Stimulated activated CD8-positive, alpha-beta memory T cell treated with anti-CD3 and anti-CD28 coated beads, Interleukin-4, amount 100 ng/mL, for 48 hours (primary cell): Measurements from ENCODE around the gene HRH3.

ENCODE experiments used
- DNase-seq: peaks from one replicate; pipeline ENCODE4 v3.0.0-alpha.2; 2020

Gene HRH3

GRCh38 chr20:62215020-62215990 is 4.8 kb downstream of the HRH3 start:
- no peak for DNase-seq

DNA sequence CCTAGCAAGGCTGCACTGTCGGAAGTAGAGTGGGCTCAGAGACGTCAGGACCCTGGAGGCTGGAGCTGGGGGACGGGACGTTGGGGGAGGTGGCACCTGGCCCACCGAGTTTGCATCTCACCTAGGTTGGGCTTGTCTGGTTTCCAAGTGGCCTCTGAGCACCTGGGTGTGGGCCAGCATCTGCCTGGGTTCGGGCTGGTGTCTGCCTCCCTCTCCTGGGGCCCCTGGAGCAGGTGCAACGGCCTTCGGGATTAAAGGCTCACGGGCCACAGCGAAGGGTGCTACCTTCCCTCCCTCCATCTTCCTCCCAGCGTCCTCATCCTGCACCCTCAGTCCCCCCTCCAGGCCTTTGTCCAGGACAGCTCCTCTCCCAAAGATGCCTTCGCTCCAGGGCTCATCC is 6.0 kb downstream of the HRH3 start:
- no peak for DNase-seq

DNA sequence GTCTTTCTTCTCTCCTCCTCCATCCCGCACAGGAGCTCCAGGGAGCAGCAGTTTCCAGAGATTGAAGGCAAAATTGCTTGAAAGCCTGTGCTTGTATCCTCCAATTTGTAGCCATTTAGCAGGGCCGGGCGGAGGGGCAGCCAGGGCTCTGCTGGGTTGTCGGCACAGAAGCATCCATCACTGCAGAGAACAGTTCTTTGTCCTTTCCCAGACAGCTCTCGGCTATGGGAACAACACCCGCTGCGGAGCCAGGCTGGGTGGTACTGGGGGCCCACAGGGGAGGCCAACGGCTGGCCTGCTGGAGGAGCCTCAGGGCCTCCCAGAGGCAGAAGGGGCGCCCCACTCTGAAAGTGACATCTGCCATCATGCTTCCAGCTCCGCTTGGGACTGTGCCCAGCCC is 7.8 kb downstream of the HRH3 start:
- no peak for DNase-seq

DNA sequence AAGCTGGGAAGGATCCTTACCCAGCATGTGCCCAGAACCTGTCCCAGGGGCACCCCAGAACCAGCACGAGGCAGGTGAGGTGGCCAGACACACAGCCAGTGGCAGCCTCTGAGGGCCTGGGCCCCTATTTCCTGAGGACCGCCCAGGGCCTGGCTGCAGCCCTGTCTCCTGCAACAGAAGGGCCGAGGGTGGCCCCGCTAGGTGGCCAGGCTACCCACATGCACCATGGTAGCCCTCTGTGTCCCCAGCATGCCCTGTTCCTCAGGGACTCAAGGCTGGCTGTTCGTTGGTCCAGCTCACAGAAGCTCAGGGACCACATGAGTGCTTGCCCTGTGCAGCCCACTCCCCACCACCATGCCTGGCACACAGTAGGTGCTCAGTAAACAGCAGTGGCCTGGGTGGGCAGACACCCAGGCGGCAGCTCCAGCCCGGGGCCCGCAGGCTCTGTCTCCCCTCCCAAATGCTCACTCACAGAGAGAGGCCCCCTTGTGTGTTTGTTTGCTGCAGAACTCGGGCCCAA is 8.2 kb downstream of the HRH3 start:
- DNase-seq = no peak

- no peak for DNase-seq
These were observed 8.9 kb downstream of the HRH3 start for GRCh38 chr20:62211216-62211615.

DNA sequence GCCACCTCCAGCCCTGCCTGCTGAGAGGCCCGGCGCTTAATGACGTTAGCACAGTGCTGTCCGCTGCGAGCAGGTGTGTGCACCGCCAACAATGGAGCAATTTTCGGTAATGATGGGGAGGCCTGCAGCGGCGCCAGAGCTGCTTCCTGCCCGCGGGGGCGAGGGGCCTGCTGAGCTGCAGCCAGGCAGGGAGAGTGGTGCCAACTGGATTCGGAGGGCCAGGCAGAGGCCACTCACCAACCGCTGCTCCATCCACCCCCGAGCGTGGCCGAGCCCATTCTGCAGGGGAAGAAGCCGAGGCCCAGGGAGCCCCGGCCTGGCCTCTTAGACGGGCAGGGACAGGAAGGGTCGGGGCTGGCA is 9.6 kb downstream of the HRH3 start:
- DNase-seq = no peak

DNA sequence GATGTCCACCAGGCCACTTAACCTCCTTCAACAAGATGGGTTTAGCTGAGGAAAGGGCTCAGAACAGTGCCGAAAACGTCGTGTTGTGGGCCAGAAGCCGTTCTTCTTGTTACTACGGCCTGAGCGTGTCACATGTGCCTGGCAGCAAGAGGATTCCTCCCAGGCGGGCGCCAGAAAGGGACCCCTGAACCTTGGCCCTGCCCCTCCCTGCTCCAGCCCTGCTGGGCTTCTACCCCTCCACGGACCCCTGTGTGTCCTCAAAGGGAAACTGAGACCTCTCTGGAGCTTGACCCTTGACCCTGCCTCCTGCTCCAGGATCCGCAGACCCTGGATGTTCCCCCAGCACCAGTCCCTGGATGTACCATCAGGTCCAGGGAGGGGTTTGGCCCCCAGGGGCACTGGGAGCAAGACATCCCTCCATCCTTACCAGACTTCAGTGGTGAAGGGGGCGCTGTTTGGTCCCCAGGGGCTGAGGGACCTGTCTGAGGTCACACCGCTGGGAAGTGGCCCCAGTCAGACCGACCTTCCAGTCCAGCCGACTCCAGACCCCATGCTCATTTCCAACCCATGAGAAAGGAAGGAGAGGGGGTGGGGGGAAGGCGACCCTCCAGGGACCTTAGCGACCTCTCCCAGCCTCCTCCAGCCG is 10.1 kb downstream of the HRH3 start:
- DNase-seq = no peak

GRCh38 chr20:62208795-62209755 is 11.0 kb downstream of the HRH3 start:
- DNase-seq = no peak

DNA sequence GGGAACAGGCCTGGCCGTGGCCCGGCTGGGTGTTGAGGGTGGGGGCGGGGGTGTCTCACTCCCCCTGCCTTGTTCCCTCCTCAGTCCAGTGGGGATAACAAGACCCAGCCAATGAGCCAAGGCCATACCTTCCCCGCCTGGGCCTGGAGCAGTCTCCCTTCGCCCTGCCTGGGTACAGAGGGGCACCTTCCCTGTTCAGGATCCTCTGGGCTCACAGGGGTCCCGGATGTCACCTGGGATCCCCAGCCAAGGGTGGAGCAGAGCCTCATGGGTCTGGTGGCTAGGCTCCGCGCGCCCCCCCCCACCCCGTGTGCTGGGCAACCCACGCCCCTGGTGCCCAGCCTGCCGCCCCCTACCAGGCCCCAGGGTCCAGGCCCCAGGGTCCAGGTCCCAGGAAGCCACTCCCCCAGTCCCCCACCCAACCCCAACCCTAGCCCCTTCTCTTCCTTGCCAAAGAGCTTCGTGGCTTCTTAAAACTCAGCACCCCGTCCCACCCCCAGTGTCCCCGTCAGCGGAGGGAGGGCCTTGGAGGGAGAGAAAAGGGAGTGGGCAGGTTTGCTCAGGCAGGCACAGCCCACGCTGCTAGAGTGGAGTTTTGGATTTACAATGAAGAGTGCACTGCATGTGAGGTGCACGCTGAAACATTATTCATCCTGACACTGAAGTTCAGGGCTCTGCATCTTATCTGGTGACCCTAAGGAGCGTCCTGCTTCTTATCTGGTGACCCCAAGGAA is 11.8 kb downstream of the HRH3 start:
- DNase-seq = no peak

DNA sequence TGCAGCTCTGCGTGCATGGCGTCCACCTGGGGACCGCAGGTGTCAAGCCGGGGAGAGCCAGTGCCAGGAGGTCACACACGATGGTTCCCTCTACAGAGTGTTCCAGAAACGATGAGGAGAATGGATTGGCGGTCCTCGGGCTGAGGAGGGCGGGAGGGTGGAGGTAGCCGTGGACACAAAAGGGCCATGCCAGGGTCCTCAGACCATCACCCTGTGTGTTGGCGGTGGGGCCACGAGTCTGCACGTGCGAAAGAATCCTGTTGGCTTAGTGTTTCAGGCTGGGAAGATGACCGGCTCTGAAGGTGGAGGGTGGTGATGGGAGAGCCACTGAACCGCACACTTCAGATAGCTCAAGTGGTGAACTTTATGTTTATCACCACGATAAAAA is 13.7 kb downstream of the HRH3 start:
- DNase-seq = no peak

DNA sequence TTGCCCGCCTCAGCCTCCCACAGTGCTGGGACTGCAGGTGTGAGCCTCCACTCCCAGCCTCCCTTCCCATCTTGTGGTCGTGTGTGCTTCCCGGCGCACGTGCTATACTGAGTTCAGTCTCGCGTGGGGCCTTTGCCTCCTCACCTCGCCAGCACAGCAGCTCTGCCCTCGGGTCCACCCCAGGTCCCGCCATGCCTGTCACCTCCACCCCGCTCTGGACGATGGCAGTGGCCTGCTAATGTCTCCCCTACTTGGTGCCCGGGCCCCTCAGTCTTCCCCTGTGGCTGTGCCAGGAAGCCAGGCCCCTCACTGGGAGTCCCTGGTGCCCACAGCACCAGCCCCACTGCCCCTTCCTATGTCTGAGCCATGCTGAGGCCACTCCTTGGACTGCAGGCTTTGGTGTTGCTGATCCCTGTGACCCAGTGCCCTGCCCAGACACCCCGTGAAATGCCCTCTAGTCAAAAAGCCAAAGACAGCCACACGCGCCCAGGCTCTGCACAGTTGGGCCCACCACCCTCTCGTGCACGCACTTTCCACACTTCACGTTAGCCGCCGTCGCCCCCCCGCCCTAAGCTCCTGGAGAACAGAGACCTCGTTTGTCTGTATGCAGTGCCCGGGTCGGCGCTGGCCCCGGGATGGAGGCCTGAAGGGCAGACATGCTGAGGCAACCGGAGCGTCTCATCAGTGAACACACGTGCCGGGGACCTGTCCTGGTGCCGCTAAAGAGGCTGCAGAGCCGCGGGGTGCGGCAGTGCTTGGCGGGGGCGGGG is 14.3 kb downstream of the HRH3 start:
- DNase-seq = no peak

GRCh38 chr20:62203378-62204030 is 16.6 kb downstream of the HRH3 start:
- DNase-seq = no peak

DNA sequence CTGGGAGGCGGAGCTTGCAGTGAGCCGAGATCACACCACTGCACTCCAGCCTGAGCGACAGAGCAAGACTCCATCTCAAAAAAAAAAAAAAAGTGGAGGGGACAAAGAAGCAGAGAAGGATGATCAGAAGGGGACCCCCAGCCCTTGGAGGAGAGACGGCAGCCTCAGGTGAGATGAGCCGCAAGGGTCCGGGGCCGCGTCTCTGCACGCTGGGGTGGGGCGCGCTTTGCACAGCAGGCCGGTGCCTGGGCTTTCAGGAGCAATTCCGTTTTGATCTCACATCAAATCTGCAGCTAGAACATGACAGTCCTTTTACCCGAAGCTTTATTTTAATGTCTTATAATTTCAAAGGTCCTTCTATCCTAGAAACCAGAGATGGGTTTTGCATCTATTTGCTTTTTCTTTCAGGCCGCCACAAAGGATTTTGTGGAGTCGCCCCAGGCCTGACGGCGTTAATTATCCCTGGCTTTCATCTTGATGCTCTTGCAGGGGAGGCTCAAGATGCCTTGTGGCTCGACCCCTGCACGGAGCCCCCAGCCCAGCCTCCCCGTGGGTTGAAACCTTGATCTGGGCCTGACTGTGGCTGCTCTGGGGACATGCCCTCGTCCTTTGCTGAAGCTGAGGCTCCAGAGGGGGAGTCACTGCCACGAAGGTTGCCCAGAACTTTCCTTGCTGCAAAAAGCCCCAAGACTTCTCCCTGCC is 17.3 kb downstream of the HRH3 start:
- DNase-seq = no peak

DNA sequence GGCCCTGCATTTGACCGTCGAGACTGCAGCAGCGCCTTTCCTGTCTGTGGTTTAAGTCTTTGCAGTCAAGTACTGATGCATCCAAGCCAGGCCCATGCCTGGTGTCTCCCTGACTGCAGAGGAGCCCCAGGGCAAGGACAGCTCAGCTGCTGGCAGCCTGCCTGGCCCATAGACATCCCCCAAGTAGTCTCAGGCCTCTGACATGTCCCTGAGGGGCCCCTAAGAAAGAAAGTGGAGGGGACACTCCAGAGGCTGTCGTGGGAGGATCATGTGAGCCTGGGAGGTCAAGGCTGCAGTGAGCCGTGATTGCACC is 18.0 kb downstream of the HRH3 start:
- DNase-seq = no peak

GRCh38 chr20:62201173-62202082 is 18.6 kb downstream of the HRH3 start:
- DNase-seq = no peak

DNA sequence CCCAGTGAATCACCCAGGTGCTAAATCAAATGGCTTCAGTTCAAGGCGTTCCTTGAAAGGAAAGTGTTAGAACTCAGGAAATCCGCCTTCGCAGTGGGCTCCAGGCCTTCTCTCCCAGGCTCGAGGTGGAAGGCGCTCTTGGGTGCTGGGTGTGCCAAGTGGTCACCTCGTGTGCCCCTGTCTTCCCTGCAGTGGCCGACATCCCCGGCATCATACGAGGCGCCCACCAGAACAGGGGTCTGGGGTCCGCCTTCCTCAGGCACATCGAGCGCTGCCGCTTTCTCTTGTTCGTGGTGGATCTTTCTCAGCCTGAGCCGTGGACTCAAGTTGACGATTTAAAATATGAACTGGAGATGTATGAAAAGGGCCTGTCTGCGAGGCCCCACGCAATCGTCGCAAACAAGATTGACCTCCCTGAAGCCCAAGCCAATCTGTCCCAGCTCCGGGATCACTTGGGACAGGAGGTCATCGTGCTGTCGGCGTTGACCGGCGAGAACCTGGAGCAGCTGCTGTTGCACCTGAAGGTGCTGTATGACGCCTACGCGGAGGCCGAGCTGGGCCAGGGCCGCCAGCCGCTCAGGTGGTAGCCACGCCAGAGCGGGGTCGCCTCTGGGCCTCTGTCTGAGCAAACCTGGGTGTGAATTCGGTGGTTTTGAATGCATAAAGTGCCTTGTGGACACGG is 19.4 kb downstream of the HRH3 start:
- DNase-seq = no peak

- no peak for DNase-seq
These were observed 21.1 kb downstream of the HRH3 start for GRCh38 chr20:62198931-62199330.

DNA sequence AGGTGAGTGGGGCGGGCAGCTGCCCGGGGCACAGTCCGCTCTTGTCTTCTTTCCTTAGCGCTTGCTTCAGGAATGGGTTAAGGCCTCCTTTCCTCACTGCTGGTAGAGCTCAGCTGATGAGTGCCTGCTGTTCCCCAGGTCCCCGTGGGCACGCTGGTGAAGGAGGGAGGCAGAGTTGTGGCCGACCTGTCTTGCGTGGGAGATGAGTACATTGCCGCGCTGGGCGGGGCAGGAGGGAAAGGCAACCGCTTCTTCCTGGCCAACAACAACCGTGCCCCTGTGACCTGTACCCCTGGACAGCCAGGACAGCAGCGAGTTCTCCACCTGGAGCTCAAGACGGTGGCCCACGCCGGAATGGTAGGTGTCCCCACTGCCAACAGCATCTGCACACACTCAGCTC is 21.6 kb downstream of the HRH3 start:
- DNase-seq = no peak

DNA sequence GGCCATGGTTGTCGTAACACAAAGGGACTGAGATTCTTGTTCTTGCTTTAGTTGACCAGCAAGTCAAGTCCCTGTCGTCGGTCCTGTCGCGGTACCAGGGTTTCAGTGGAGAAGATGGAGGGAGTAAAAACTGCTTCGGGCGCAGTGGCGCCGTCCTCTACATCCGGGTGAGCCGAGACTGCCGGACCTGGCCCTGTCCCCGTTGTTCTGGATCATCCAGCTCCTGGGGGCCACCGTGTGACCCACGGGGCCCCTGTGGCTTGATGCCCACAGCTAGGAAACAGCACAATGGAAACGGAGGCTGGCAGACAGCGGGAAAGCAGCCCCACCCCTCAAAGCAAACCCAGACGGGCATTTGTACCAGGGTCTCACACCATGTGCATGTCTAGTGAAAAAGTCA is 22.3 kb downstream of the HRH3 start:
- DNase-seq = no peak
